GM18861 (cell line): Measurements from ENCODE around the gene MIOS.

Source experiments
- ATAC-seq: cut with Tn5 transposase; IDR thresholded peaks from one replicate; pipeline ENCODE4 v1.9.1; 2021; ENCODE audit not compliant: unreplicated experiment

Gene MIOS

GRCh38 chr7:7582596-7582995 lies 15.9 kb downstream of the MIOS start:
- no peak for ATAC-seq

- no peak for ATAC-seq
These were observed 17.0 kb downstream of the MIOS start for GRCh38 chr7:7583731-7584130.

- no peak for ATAC-seq
These were observed 18.0 kb downstream of the MIOS start for GRCh38 chr7:7584653-7585052.

- no peak for ATAC-seq
These were observed 18.7 kb downstream of the MIOS start for GRCh38 chr7:7585241-7585928.

- ATAC-seq: no peak
These were observed 28.8 kb downstream of the MIOS start for GRCh38 chr7:7595451-7595850.

GRCh38 chr7:7596176-7596575 lies 29.5 kb downstream of the MIOS start:
- no peak for ATAC-seq

GRCh38 chr7:7607010-7607409 lies 40.3 kb downstream of the MIOS start:
- ATAC-seq: no peak

- ATAC-seq: no peak
These were observed 42.6 kb downstream of the MIOS start for GRCh38 chr7:7609330-7609729.

GRCh38 chr7:7612519-7612918 lies 45.8 kb downstream of the MIOS start:
- no peak for ATAC-seq

GRCh38 chr7:7613210-7613609 lies 46.5 kb downstream of the MIOS start:
- ATAC-seq: no peak

GRCh38 chr7:7614018-7614741 lies 47.5 kb downstream of the MIOS start:
- ATAC-seq: no peak

GRCh38 chr7:7617550-7617949 lies 50.9 kb downstream of the MIOS start:
- no peak for ATAC-seq

GRCh38 chr7:7618410-7618809 lies 51.7 kb downstream of the MIOS start:
- ATAC-seq: no peak

- ATAC-seq: no peak
These were observed 53.6 kb downstream of the MIOS start for GRCh38 chr7:7620236-7620635.

- no peak for ATAC-seq
These were observed 54.0 kb downstream of the MIOS start for GRCh38 chr7:7620644-7621210.

GRCh38 chr7:7628476-7628875 lies 61.8 kb downstream of the MIOS start:
- ATAC-seq: no peak

- no peak for ATAC-seq
These were observed 64.1 kb downstream of the MIOS start for GRCh38 chr7:7630626-7631329.

- no peak for ATAC-seq
These were observed 72.7 kb downstream of the MIOS start for GRCh38 chr7:7639421-7639820.

- ATAC-seq: no peak
These were observed 73.2 kb downstream of the MIOS start for GRCh38 chr7:7639847-7640220.

- peak; percentile 98 for ATAC-seq
These were observed 73.8 kb downstream of the MIOS start, which contains the start of gene UMAD1 for GRCh38 chr7:7640221-7641128. Gene UMAD1 (plus strand): TSS chr7:7640752. CDS start chr7:7673372, 32,620 bp downstream.
